Ascending aorta (tissue), 2 donors: ENCODE data around the gene BHLHE23. TPM values are rescaled to one million over a fixed set of nuclear protein-coding genes. Genes with fewer than 3 reads are reported as not detected.

Source experiments
- DNase-seq, 2 donors: peaks; one replicate each; pipeline ENCODE4 v3.0.0-alpha.2; 2019; ENCODE audit warnings: low spot score in 2 of 2
- H3K27ac ChIP-seq, 2 donors: fragments of 200-600 bp; sonication (generic); one replicate each; pipeline ENCODE4 v1.5.1; 2016 to 2017; ENCODE audit warnings: mild to moderate bottlenecking in 1 of 2
- H3K27me3 ChIP-seq: fragments of 200-600 bp; sonication (generic); one replicate; pipeline ENCODE4 v1.5.1; 2017
- H3K36me3 ChIP-seq, 2 donors: fragments of 200-600 bp; sonication (generic); one replicate each; pipeline ENCODE4 v1.5.1; 2016
- H3K4me1 ChIP-seq, 2 donors: fragments of 200-600 bp; sonication (generic); one replicate each; pipeline ENCODE4 v1.5.1; 2016 to 2017; ENCODE audit warnings: mild to moderate bottlenecking in 1 of 2
- H3K4me3 ChIP-seq, 2 donors: fragments of 200-600 bp; sonication (generic); one replicate each; pipeline ENCODE4 v1.5.1; 2016 to 2017; ENCODE audit warnings: mild to moderate bottlenecking in 1 of 2
- H3K9me3 ChIP-seq, 2 donors: fragments of 200-600 bp; sonication (generic); one replicate each; pipeline ENCODE4 v1.5.1; 2016
- CTCF ChIP-seq, 3 experiments: fragments of 200-600 bp in 2 of 3; fragments of 450-650 bp in 1 of 3; sonication (generic) in 2 of 3; IDR thresholded peaks; one replicate each; pipeline ENCODE4 v1.5.1; 2016 to 2019; ENCODE audit warnings: antibody characterized with exemption in 3 of 3, mild to moderate bottlenecking in 1 of 3, moderate library complexity in 1 of 3
- intact Hi-C: fragments of 100-400 bp; cut with DNase I; formaldehyde crosslinking; loops from one replicate; pipeline ENCODE4 v1.15.1; 2023
- total RNA-seq: library from RNA; depleted of rRNA; stranded (reverse); fragments of >200 nt; gene quantifications from one replicate; pipeline ENCODE4 v1.1.0, GENCODE V29; 2016

The BHLHE23 gene
- total RNA-seq, 1 donor from 2014 or later = not detected

DNA sequence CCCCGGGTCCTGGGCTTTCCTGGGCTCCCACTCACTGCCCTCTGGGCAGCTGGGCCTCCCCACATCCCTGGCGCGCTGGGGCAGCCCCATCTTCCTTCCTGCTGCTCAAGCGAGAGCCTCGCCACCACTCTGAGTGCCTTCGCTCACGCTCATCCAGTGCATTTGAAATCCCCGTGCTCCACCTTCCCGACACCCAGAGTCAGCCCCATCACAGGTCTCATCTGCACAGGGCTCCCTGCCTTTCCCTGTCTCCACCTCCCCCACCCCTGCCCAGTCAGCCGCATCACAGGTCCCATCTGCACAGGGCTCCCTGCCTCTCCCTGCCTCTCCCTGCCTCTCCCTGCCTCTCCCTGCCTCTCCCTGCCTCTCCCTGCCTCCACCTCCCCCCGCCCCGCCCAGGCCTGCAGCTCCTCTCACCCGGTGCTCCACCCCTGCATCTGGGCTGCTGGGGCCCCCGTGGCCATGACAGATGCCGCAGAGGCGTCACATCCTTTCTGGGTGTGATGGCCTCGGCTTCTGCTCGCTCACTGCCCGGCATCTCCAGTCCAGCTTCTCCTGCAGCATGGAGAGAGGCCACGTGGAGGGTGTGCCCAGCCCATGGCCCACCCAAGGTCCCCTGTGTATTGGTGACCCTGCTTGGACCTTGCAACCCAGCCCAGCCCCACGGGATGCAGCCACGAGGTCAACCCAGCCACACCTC is 9.0 kb upstream of the BHLHE23 start:
- intact Hi-C loops = no loop called here
- Histone ChIP-seq H3K27me3 (no peaks in the 10 kb centered on the region), H3K9me3 (peaks cover 4 to 6% of the 10 kb centered on the region in 2 donors), H3K36me3 (no peaks in the 10 kb centered on the region), H3K4me1 (no peaks in the 10 kb centered on the region), H3K27ac (no peak overlapping the region), H3K4me3 (no peak overlapping the region)
- no peak for DNase-seq
- no peak for TF ChIP-seq CTCF (IDR thresholded peaks at IDR 0.05)

GRCh38 chr20:63015147-63015661 is 8.4 kb upstream of the BHLHE23 start:
- Histone ChIP-seq H3K4me1 (no peaks in the 10 kb centered on the region), H3K27me3 (no peaks in the 10 kb centered on the region), H3K9me3 (peaks cover 4 to 6% of the 10 kb centered on the region in 2 donors), H3K27ac (no peak overlapping the region), H3K4me3 (no peak overlapping the region), H3K36me3 (no peaks in the 10 kb centered on the region)
- no peak for DNase-seq
- intact Hi-C loops = no loop called here
- no peak for TF ChIP-seq CTCF (IDR thresholded peaks at IDR 0.05)

GRCh38 chr20:63014710-63015109 is 7.9 kb upstream of the BHLHE23 start:
- Histone ChIP-seq H3K4me1 (no peaks in the 10 kb centered on the region), H3K4me3 (no peak overlapping the region), H3K9me3 (peaks cover 4 to 6% of the 10 kb centered on the region in 2 donors), H3K27ac (no peak overlapping the region), H3K36me3 (no peaks in the 10 kb centered on the region), H3K27me3 (peaks cover 1% of the 10 kb centered on the region)
- no peak for TF ChIP-seq CTCF (IDR thresholded peaks at IDR 0.05)
- intact Hi-C loops = no loop called here
- no peak for DNase-seq

DNA sequence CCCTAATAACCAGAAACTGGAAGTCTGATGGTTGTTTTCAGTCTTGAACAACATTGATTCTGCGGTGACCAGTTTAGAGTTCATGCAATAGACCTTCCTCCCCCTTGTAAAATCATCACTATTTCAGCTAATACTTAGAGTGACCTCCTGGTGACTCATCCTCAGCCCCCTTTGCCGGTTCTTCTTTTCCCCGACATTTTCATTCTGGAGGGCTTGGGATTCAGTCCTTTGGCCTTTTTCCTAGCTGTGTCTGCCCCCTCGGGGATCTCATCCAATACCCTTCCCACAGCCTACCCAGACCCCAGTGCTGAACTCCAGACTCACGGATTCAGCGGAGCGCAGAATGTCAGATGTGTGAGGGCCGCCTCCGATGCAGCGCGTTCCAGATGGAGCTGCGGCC is 7.5 kb upstream of the BHLHE23 start:
- peaks cover 6% of the 10 kb centered on the region for H3K27me3 ChIP-seq
- H3K9me3 ChIP-seq = peaks cover 4 to 6% of the 10 kb centered on the region in 2 donors
- H3K27ac ChIP-seq = no peak overlapping the region
- H3K4me1 ChIP-seq = peaks cover 0 to under 1% of the 10 kb centered on the region in 2 donors
- H3K4me3 ChIP-seq = no peak overlapping the region
- no peak for TF ChIP-seq CTCF (IDR thresholded peaks at IDR 0.05)
- H3K36me3 ChIP-seq = no peaks in the 10 kb centered on the region
- no peak for DNase-seq
- intact Hi-C loops = no loop called here

- no peaks in the 10 kb centered on the region for H3K36me3 ChIP-seq
- no peak for TF ChIP-seq CTCF (IDR thresholded peaks at IDR 0.05)
- peaks cover 0 to 6% of the 10 kb centered on the region in 2 donors for H3K4me1 ChIP-seq
- intact Hi-C loops = no loop called here
- H3K27ac ChIP-seq = no peak overlapping the region
- peaks cover 4 to 6% of the 10 kb centered on the region in 2 donors for H3K9me3 ChIP-seq
- peaks cover 14% of the 10 kb centered on the region for H3K27me3 ChIP-seq
- DNase-seq = no peak
- H3K4me3 ChIP-seq = no peak overlapping the region
Observed at GRCh38 chr20:63013207-63013606, 6.4 kb upstream of the BHLHE23 start.
